Measurements from ENCODE around the gene ACIN1.
A peak's percentile ranks its signal among the peaks of the same experiment; 100 is the strongest.

Gene ACIN1, protein sequence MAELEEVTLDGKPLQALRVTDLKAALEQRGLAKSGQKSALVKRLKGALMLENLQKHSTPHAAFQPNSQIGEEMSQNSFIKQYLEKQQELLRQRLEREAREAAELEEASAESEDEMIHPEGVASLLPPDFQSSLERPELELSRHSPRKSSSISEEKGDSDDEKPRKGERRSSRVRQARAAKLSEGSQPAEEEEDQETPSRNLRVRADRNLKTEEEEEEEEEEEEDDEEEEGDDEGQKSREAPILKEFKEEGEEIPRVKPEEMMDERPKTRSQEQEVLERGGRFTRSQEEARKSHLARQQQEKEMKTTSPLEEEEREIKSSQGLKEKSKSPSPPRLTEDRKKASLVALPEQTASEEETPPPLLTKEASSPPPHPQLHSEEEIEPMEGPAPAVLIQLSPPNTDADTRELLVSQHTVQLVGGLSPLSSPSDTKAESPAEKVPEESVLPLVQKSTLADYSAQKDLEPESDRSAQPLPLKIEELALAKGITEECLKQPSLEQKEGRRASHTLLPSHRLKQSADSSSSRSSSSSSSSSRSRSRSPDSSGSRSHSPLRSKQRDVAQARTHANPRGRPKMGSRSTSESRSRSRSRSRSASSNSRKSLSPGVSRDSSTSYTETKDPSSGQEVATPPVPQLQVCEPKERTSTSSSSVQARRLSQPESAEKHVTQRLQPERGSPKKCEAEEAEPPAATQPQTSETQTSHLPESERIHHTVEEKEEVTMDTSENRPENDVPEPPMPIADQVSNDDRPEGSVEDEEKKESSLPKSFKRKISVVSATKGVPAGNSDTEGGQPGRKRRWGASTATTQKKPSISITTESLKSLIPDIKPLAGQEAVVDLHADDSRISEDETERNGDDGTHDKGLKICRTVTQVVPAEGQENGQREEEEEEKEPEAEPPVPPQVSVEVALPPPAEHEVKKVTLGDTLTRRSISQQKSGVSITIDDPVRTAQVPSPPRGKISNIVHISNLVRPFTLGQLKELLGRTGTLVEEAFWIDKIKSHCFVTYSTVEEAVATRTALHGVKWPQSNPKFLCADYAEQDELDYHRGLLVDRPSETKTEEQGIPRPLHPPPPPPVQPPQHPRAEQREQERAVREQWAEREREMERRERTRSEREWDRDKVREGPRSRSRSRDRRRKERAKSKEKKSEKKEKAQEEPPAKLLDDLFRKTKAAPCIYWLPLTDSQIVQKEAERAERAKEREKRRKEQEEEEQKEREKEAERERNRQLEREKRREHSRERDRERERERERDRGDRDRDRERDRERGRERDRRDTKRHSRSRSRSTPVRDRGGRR

GRCh38 chr14:23094666-23095195 lies at the start of gene ACIN1:
TSS of gene ACIN1 (minus strand) at chr14:23095136. CDS start at chr14:23095112, 24 bp downstream.
- peak in 1 of 2 donors; percentile 64 for DNase-seq (ENCODE audit: low read depth in 2 of 2)

DNA sequence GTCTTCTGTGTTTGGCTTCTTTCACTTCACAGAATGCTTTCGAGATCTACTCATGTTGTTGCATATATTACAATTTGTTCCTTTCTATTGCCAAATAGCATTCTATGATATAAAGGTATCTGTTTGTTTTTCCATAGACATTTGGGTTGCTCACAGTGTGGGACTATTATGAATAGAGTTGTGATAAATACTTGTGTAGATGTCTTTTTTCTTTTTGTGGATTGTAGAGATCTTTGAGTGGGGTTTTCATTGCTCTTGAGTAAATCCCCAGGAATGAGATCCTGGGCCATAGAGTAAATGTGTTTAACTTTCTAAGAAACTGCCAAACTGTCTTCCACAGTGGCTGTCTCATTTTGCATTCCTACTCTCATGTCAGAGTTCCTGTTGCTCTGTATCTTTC lies 49.0 kb upstream of the ACIN1 start:
- DNase-seq (ENCODE audit: low read depth in 2 of 2), result no peak

GRCh38 chr14:23142826-23143225 lies 47.9 kb upstream of the ACIN1 start:
- no peak for DNase-seq (ENCODE audit: low read depth in 2 of 2)

DNA sequence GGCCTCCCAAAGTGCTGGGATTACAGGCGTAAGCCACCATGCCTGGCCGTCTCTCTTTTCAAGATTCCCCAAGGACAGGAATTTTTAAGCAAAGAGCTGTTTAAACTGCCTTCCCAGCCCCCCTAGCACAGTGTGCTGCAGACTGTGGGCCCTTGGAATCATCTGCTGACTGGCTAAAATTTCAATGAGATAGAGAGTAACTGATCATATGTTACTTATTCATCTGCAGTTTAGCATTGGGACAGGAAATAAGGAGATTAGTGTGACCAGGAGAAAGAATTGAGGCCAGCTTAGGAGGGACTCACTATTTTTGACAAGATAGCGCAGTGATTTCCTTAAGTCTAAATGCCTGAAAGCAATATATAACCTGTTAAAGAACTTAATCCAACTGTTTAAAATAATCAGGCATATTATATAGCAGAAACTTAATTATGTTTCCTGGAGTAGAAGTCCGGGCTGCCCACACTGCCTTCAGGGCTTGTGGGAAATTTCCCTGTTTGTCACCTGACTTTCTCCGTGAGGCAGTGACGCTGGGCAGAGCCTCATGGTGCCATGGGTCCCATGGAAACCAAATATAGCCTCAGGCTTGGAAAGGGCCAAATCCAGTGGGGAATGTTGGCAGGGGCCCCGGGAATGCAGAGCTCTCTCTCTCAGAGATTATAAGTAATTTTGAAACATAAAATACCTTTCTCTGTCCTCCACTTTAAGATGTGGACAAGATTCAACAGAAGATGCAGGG lies 46.9 kb upstream of the ACIN1 start:
- DNase-seq (ENCODE audit: low read depth in 2 of 2), result no peak

- no peak for DNase-seq (ENCODE audit: low read depth in 2 of 2)
Observed at GRCh38 chr14:23140371-23140770, 45.4 kb upstream of the ACIN1 start.

GRCh38 chr14:23139874-23140273 lies 44.9 kb upstream of the ACIN1 start:
- no peak for DNase-seq (ENCODE audit: low read depth in 2 of 2)

GRCh38 chr14:23137813-23138535 lies 43.0 kb upstream of the ACIN1 start:
- no peak for DNase-seq (ENCODE audit: low read depth in 2 of 2)

DNA sequence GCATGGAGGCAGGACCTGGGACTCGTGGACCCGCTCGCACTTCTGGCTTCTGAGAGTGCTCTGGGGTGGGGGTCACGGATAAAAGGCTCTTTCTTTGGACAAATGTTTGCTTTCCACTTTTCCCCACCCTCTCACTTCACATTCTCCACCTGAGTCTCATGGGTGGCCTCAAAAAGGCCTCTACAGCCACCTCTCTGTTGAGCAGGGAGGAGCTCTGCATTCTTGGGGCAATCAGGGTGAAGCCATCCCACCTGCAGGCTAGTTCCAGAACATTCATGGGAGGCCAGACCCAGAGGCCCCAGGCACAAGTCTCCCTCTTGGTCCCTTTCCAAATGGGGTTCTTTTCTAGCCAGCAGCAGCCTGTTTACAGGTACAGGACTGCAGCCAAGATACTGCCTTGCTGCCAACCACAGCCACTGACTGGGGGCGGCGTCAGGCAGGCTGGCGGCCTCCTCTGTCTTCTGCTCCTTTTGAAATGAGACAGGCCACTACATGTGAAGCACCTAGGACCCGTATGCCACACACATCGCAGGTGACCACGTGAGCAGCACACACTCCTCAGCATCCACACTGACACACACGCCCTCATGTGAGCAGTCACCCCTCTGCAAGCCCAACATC lies 42.4 kb upstream of the ACIN1 start:
- no peak for DNase-seq (ENCODE audit: low read depth in 2 of 2)

GRCh38 chr14:23136566-23137133 lies 41.7 kb upstream of the ACIN1 start:
- DNase-seq (ENCODE audit: low read depth in 2 of 2), result no peak

DNA sequence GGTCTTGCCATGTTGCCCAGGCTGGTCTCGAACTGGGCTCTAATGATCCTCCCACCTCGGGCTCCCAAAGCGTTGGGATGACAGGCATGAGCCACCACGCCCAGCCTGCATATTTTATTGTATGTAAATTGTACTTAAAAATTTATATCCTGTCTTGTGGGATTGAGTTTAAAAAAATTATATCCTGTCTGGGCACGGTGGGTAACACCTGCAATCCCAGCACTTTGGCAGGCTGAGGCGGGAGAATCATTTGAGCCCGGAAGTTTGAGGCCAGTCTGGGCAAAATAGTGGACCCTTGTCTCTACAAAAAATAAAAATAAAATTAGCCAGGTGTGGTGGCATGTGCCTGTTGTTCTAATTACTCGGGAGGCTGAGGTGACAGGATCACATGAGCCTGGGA lies 38.0 kb upstream of the ACIN1 start:
- DNase-seq (ENCODE audit: low read depth in 2 of 2), result no peak

DNA sequence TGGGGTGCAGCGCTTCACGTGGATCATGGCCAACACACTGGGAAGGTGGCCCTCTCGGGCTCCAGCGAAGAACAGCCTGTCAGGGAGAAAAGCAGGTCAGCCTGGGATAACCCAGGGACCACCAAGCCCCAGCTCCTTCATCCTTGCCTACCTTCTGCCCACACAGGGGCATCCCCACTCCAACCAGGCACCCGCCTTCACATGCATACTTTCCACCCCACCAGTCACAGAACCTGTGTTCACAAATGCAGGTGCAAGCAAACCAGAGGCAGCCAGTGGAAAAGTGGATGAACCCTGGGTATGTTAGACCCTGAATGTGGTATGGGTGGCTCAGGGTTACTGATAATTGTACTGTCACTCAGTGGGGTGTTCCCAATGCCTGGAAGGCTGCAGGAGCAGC lies 36.5 kb upstream of the ACIN1 start:
- DNase-seq (ENCODE audit: low read depth in 2 of 2), result no peak

DNA sequence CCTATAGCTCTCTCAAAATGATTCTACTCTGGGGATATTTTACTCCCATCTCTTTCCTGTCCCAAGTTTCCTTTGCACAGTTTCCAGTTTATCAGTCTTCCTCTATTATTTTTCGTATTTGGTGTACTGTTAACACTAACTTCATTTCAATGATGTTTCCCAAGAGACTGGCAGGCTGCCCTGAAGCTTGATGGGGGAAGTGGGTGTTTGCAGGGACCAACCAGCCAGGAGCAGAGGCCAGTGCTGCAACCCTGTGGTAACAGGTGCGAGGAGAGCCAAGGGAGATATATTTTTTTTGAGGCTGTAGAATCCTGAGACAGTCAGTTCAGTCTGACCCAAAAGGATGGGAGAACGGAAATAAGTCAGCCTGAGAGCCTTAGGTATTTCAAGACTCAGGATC lies 35.9 kb upstream of the ACIN1 start:
- DNase-seq (ENCODE audit: low read depth in 2 of 2), result no peak

GRCh38 chr14:23129759-23130316 lies 34.9 kb upstream of the ACIN1 start:
- DNase-seq (ENCODE audit: low read depth in 2 of 2), result no peak

- no peak for DNase-seq (ENCODE audit: low read depth in 2 of 2)
Observed at GRCh38 chr14:23128969-23129758, 34.2 kb upstream of the ACIN1 start.

DNA sequence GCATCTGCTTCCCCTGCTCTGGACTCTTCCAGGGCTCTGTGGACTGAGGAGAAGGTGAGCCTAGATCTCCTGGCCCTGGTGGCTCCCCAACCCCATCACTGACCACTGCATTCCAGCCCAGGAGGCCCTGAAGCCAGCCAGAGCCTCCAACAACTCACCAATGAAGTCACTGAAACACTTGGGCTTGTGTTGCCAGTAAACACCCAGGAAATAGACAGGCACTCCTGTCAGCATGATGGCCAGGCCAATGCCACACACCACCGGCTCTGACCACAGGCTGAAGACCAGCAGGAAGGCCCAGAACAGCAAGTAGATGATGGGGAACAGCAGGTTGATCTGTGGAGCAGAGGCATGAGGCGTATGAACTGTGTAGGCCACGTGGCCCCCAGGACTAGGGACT lies 32.9 kb upstream of the ACIN1 start:
- DNase-seq (ENCODE audit: low read depth in 2 of 2), result no peak

- no peak for DNase-seq (ENCODE audit: low read depth in 2 of 2)
Observed at GRCh38 chr14:23126548-23127278, 31.8 kb upstream of the ACIN1 start.

DNA sequence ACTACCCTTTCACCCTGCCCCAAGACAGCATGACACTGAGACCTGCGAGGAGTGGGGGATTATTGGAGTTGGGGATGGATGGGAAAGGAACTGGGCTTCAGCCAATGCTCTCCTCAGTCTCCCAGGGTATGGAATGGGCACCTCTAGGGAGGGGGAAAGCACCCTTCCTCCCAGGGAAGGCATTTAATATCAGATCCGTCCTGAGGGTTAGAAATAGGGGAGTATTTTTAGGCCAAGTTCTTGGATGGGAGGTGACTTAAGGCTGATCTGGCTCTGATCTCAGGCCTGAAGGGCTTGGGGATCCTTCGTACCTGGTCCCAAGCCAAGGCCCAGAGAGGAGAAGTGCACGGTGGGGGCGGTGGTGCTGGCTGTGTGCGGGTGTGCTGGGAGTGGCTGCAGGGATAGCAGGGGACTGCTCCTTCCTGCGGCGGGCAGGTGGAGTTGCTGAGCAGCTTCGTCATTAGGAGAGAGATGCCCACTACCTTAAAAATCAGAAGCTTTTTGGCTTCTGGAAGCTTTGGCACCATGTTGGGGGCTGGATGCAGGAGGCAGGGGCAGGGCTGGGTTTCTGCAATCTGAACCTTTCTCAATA lies 31.1 kb upstream of the ACIN1 start:
- DNase-seq (ENCODE audit: low read depth in 2 of 2), result no peak

All from stimulated activated CD8-positive, alpha-beta memory T cell treated with anti-CD3 and anti-CD28 coated beads, Interleukin-7, amount 100 ng/mL, for 4 hours (primary cell).